ENCODE measurements around the gene GPR139. TPM values are rescaled to one million over a fixed set of nuclear protein-coding genes. Genes with fewer than 3 reads are reported as not detected.

The GPR139 gene
- total RNA-seq, 6 experiments from 2014 or later: not detected

GRCh38 chr16:20041924-20042596, 31.6 kb downstream of the GPR139 start:
- ATAC-seq (no peak), DNase-seq (no peak)
- Histone ChIP-seq H3K36me3 (no peaks in the 10 kb centered on the region), H3K4me1 (no peaks in the 10 kb centered on the region), H3K27me3 (no peaks in the 10 kb centered on the region), H3K27ac (no peak overlapping the region), H3K9me3 (no peaks in the 10 kb centered on the region), H3K4me3 (no peak overlapping the region)
- intact Hi-C loops (cut with DNase I): no loop called here
- TF ChIP-seq CTCF (IDR thresholded peaks at IDR 0.05): no peak
- no peak for TF ChIP-seq POLR2A (IDR thresholded peaks at IDR 0.05)
- WGBS (ENCODE audit: insufficient coverage, low coverage, low lambda C conversion rate, missing lambda C conversion rate): 31% methylated on average over 4 of the region's 4 CpGs

DNA sequence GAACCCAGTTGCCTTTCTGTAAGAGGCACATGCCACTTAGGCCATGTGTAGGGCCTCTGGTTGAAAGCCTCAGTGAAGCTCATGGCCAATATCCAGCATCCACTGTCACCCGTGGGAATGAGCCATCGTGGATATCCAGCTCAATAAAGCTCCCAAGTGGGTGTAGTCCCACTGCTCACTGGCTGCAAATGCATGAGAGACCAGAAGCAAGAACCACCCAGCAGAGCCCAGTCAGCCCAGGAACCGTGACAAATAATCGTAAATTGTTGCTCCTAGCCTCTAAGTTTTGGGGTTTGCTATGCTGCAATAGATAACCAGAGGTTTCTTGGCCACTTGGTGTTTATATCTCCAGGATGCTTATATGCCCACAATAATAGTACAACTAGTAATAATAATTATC, 33.7 kb downstream of the GPR139 start:
- no peaks in the 10 kb centered on the region for H3K4me1 ChIP-seq
- no peaks in the 10 kb centered on the region for H3K36me3 ChIP-seq
- no peak overlapping the region for H3K27ac ChIP-seq
- TF ChIP-seq POLR2A (IDR thresholded peaks at IDR 0.05) (no peak), CTCF (IDR thresholded peaks at IDR 0.05) (no peak)
- intact Hi-C loops (cut with DNase I): no loop called here
- ATAC-seq (no peak), DNase-seq (no peak)
- H3K27me3 ChIP-seq: no peaks in the 10 kb centered on the region
- no peak overlapping the region for H3K4me3 ChIP-seq
- no CpG with 5 or more reads among the region's 4 CpGs for WGBS (ENCODE audit: insufficient coverage, low coverage, low lambda C conversion rate, missing lambda C conversion rate)
- H3K9me3 ChIP-seq: no peaks in the 10 kb centered on the region

GRCh38 chr16:20029611-20030010, 44.1 kb downstream of the GPR139 start:
- Histone ChIP-seq H3K9me3 (no peaks in the 10 kb centered on the region), H3K27me3 (no peaks in the 10 kb centered on the region), H3K36me3 (no peaks in the 10 kb centered on the region), H3K27ac (no peak overlapping the region), H3K4me1 (no peaks in the 10 kb centered on the region), H3K4me3 (no peak overlapping the region)
- DNase-seq (no peak), ATAC-seq (no peak)
- intact Hi-C loops (cut with DNase I): no loop called here
- 57% methylated on average over 3 of the region's 3 CpGs for WGBS (ENCODE audit: insufficient coverage, low coverage, low lambda C conversion rate, missing lambda C conversion rate)
- TF ChIP-seq CTCF (IDR thresholded peaks at IDR 0.05) (no peak), POLR2A (IDR thresholded peaks at IDR 0.05) (no peak)

GRCh38 chr16:20026361-20027072, 47.2 kb downstream of the GPR139 start:
- H3K27me3 ChIP-seq: no peaks in the 10 kb centered on the region
- WGBS (ENCODE audit: insufficient coverage, low coverage, low lambda C conversion rate, missing lambda C conversion rate): 13% methylated on average over 2 of the region's 2 CpGs
- intact Hi-C loops (cut with DNase I): no loop called here

More at GRCh38 chr16:20026361-20027072, 47.2 kb downstream of the GPR139 start:
- no peaks in the 10 kb centered on the region for H3K9me3 ChIP-seq
- H3K4me3 ChIP-seq: no peak overlapping the region
- TF ChIP-seq POLR2A (IDR thresholded peaks at IDR 0.05): no peak
- TF ChIP-seq CTCF (IDR thresholded peaks at IDR 0.05): no peak
- no peak for DNase-seq
- no peak overlapping the region for H3K27ac ChIP-seq
- ATAC-seq: no peak
- no peaks in the 10 kb centered on the region for H3K36me3 ChIP-seq
- no peaks in the 10 kb centered on the region for H3K4me1 ChIP-seq
